GM21528 (cell line): ENCODE results near the gene SDK1.

Experiments
- ATAC-seq: cut with Tn5 transposase; IDR thresholded peaks from one replicate; pipeline ENCODE4 v1.9.1; 2021; ENCODE audit warnings: mild to moderate bottlenecking, moderate library complexity; ENCODE audit not compliant: unreplicated experiment, low FRiP score

The SDK1 gene

GRCh38 chr7:4174884-4175283, 873.8 kb downstream of the SDK1 start:
- no peak for ATAC-seq

GRCh38 chr7:4175346-4175973, 874.4 kb downstream of the SDK1 start:
- ATAC-seq: no peak

- ATAC-seq: no peak
Measured at GRCh38 chr7:4177001-4177400, 875.9 kb downstream of the SDK1 start.

GRCh38 chr7:4178416-4178815, 877.4 kb downstream of the SDK1 start:
- ATAC-seq: no peak

GRCh38 chr7:4178916-4179687, 878.0 kb downstream of the SDK1 start:
- no peak for ATAC-seq

GRCh38 chr7:4179688-4180380, 878.8 kb downstream of the SDK1 start:
- ATAC-seq: no peak

- no peak for ATAC-seq
Measured at GRCh38 chr7:4181446-4181845, 880.4 kb downstream of the SDK1 start.

GRCh38 chr7:4182605-4183300, 881.7 kb downstream of the SDK1 start:
- no peak for ATAC-seq

- ATAC-seq: no peak
Measured at GRCh38 chr7:4184653-4185052, 883.6 kb downstream of the SDK1 start.

GRCh38 chr7:4185136-4185535, 884.1 kb downstream of the SDK1 start:
- no peak for ATAC-seq

- ATAC-seq: no peak
Measured at GRCh38 chr7:4185721-4186512, 884.9 kb downstream of the SDK1 start.

GRCh38 chr7:4186513-4186780, 885.4 kb downstream of the SDK1 start:
- ATAC-seq: no peak

GRCh38 chr7:4188651-4189050, 887.6 kb downstream of the SDK1 start:
- ATAC-seq: no peak

- no peak for ATAC-seq
Measured at GRCh38 chr7:4189131-4189570, 888.1 kb downstream of the SDK1 start.

GRCh38 chr7:4190010-4190981, 889.2 kb downstream of the SDK1 start:
- ATAC-seq: no peak

- no peak for ATAC-seq
Measured at GRCh38 chr7:4191046-4191445, 890.0 kb downstream of the SDK1 start.

GRCh38 chr7:4191525-4191924, 890.5 kb downstream of the SDK1 start:
- ATAC-seq: no peak

- ATAC-seq: no peak
Measured at GRCh38 chr7:4195660-4196059, 894.6 kb downstream of the SDK1 start.

- ATAC-seq: no peak
Measured at GRCh38 chr7:4196121-4196819, 895.2 kb downstream of the SDK1 start.
